A673 (cell line): ENCODE measurements around the gene ME3. TPM values are rescaled to one million over a fixed set of nuclear protein-coding genes. Genes with fewer than 3 reads are reported as not detected.
"Not testable (repeated sequence)": the region's sequence is repeated elsewhere in the genome, so short reads cannot be mapped to it uniquely, and the experiment has no call there.

Source experiments
- BruUV-seq: library from RNA; stranded (reverse); fragments of 400-500 nt; replicated peaks from 2 replicates; lab custom pipeline; 2021; lab: Mats Ljungman, UMichigan
- CTCF ChIA-PET: fragments of 300-600 bp; sonication (Branson Sonifier 250); formaldehyde crosslinking; loops from one replicate; lab custom pipeline; 2022; ENCODE audit warnings: antibody characterized with exemption; lab: Charles Lee
- POLR2A ChIA-PET: fragments of 300-600 bp; sonication (Branson Sonifier 250); formaldehyde crosslinking; loops from one replicate; lab custom pipeline; 2022; ENCODE audit warnings: antibody characterized with exemption; ENCODE audit not compliant: low non-redundant PET; lab: Charles Lee
- DNase-seq: peaks from one replicate; pipeline ENCODE4 v3.0.0-alpha.2; 2015; ENCODE audit warnings: low spot score
- H3K27ac ChIP-seq: fragments of 200-600 bp; sonication (generic); 2 replicates; pipeline ENCODE4 v1.5.1; 2016; ENCODE audit warnings: mixed run types, low read depth, mild to moderate bottlenecking, mixed read lengths, antibody characterized with exemption, low read length; ENCODE audit not compliant: poor library complexity, severe bottlenecking
- H3K27me3 ChIP-seq: fragments of 200-600 bp; sonication (generic); replicated peaks from 2 replicates; pipeline ENCODE4 v1.6.1; 2017; ENCODE audit warnings: mixed run types, low read depth, mild to moderate bottlenecking, mixed read lengths, antibody characterized with exemption, low read length; ENCODE audit not compliant: insufficient read depth, poor library complexity
- H3K36me3 ChIP-seq: fragments of 200-600 bp; sonication (generic); 2 replicates; pipeline ENCODE4 v1.6.1; 2016; ENCODE audit warnings: mixed run types, mild to moderate bottlenecking, mixed read lengths, antibody characterized with exemption, low read length; ENCODE audit not compliant: insufficient read depth, poor library complexity, severe bottlenecking
- H3K4me1 ChIP-seq: fragments of 200-600 bp; sonication (generic); 2 replicates; pipeline ENCODE4 v1.6.1; 2017; ENCODE audit warnings: mixed run types, mild to moderate bottlenecking, mixed read lengths, antibody characterized with exemption, low read length; ENCODE audit not compliant: insufficient read depth, poor library complexity, severe bottlenecking
- H3K4me3 ChIP-seq: fragments of 200-600 bp; sonication (generic); 2 replicates; pipeline ENCODE4 v1.5.1; 2016; ENCODE audit warnings: low read depth, mixed run types, mild to moderate bottlenecking, mixed read lengths, low read length; ENCODE audit not compliant: poor library complexity, severe bottlenecking
- H3K9me3 ChIP-seq: fragments of 200-600 bp; sonication (generic); 2 replicates; pipeline ENCODE4 v1.6.1; 2016; ENCODE audit warnings: mixed run types, low read depth, mild to moderate bottlenecking, mixed read lengths, antibody characterized with exemption, low read length; ENCODE audit not compliant: poor library complexity, severe bottlenecking
- CTCF ChIP-seq: fragments of 300-800, 200-600 bp; sonication (generic); conservative IDR thresholded peaks from 2 replicates; pipeline ENCODE4 v1.5.1; 2017; ENCODE audit warnings: low read depth, mild to moderate bottlenecking, antibody characterized with exemption, low read length, moderate library complexity, mixed read lengths
- EZH2 ChIP-seq: fragments of 200-600 bp; sonication (generic); IDR thresholded peaks from 2 replicates; pipeline ENCODE4 v1.6.1; 2017; ENCODE audit warnings: borderline replicate concordance, low read depth, mild to moderate bottlenecking, mixed read lengths, antibody characterized with exemption, low read length; ENCODE audit not compliant: poor library complexity, severe bottlenecking
- intact Hi-C: fragments of 100-400 bp; cut with micrococcal nuclease; formaldehyde crosslinking; loops from one replicate; pipeline ENCODE4 v1.10.0; 2022; ENCODE audit not compliant: unreplicated experiment
- total RNA-seq: library from RNA; stranded (reverse); gene quantifications from 2 replicates; pipeline ENCODE4 v1.2.3, GENCODE V29; 2021

Gene ME3
- total RNA-seq, 1 experiment from 2014 or later = 7.6 TPM

GRCh38 chr11:86565801-86566312 is 106.6 kb downstream of the ME3 start:
- no TSS peak for BruUV-seq
- DNase-seq = no peak
- ChIA-PET POLR2A (interaction anchor here (0.6 kb wide), 1 partner anchor 240 kb away, joined by 3 read pairs; no protein-coding TSS in a partner anchor), CTCF (no interaction called here)
- Histone ChIP-seq H3K4me3 (no peak overlapping the region), H3K27ac (no peak overlapping the region), H3K9me3 (no peaks in the 10 kb centered on the region), H3K36me3 (no peaks in the 10 kb centered on the region), H3K4me1 (peaks cover 11% of the 10 kb centered on the region), H3K27me3 (no peaks in the 10 kb centered on the region)
- intact Hi-C loops = no loop called here
- TF ChIP-seq EZH2 (no peak), CTCF (no peak)

GRCh38 chr11:86565388-86565787 is 107.0 kb downstream of the ME3 start:
- H3K27me3 ChIP-seq = no peaks in the 10 kb centered on the region
- intact Hi-C loops = no loop called here
- peaks cover 7% of the 10 kb centered on the region for H3K4me1 ChIP-seq
- H3K9me3 ChIP-seq = no peaks in the 10 kb centered on the region
- no peak for TF ChIP-seq EZH2
- no peak for TF ChIP-seq CTCF
- CTCF ChIA-PET = no interaction called here
- H3K4me3 ChIP-seq = no peak overlapping the region
- DNase-seq = no peak
- H3K36me3 ChIP-seq = no peaks in the 10 kb centered on the region
- no peak overlapping the region for H3K27ac ChIP-seq
- POLR2A ChIA-PET = interaction anchor here (0.6 kb wide), 1 partner anchor 240 kb away, joined by 3 read pairs; no protein-coding TSS in a partner anchor
- no TSS peak for BruUV-seq

- H3K27me3 ChIP-seq, H3K27ac ChIP-seq, POLR2A ChIA-PET, DNase-seq, BruUV-seq, H3K9me3 ChIP-seq, H3K4me1 ChIP-seq, H3K4me3 ChIP-seq, CTCF ChIA-PET, H3K36me3 ChIP-seq, intact Hi-C loops: not testable (repeated sequence)
These were observed 109.6 kb downstream of the ME3 start for GRCh38 chr11:86562842-86563241.

- Histone ChIP-seq H3K4me1 (no peaks in the 10 kb centered on the region), H3K9me3 (no peaks in the 10 kb centered on the region), H3K36me3 (no peaks in the 10 kb centered on the region), H3K27ac (no peak overlapping the region), H3K4me3 (no peak overlapping the region), H3K27me3 (no peaks in the 10 kb centered on the region)
- no peak for TF ChIP-seq CTCF
- no peak for TF ChIP-seq EZH2
- ChIA-PET POLR2A (no interaction called here), CTCF (interaction anchor here (0.5 kb wide), 1 partner anchor 700 kb away, joined by 12 read pairs; no protein-coding TSS in a partner anchor)
- peak; percentile 31 for DNase-seq
- intact Hi-C loops = no loop called here
- no TSS peak for BruUV-seq
These were observed 113.0 kb downstream of the ME3 start for GRCh38 chr11:86559311-86559945.
